HG02973 (cell line): ENCODE measurements around the gene CAPN7.
A peak's percentile ranks its signal among the peaks of the same experiment; 100 is the strongest.
"Not testable (repeated sequence)": the region's sequence is repeated elsewhere in the genome, so short reads cannot be mapped to it uniquely, and the experiment has no call there.

Source experiments
- ATAC-seq: cut with Tn5 transposase; IDR thresholded peaks from one replicate; pipeline ENCODE4 v1.9.1; 2021; ENCODE audit warnings: moderate library complexity; ENCODE audit not compliant: unreplicated experiment

Gene CAPN7

DNA sequence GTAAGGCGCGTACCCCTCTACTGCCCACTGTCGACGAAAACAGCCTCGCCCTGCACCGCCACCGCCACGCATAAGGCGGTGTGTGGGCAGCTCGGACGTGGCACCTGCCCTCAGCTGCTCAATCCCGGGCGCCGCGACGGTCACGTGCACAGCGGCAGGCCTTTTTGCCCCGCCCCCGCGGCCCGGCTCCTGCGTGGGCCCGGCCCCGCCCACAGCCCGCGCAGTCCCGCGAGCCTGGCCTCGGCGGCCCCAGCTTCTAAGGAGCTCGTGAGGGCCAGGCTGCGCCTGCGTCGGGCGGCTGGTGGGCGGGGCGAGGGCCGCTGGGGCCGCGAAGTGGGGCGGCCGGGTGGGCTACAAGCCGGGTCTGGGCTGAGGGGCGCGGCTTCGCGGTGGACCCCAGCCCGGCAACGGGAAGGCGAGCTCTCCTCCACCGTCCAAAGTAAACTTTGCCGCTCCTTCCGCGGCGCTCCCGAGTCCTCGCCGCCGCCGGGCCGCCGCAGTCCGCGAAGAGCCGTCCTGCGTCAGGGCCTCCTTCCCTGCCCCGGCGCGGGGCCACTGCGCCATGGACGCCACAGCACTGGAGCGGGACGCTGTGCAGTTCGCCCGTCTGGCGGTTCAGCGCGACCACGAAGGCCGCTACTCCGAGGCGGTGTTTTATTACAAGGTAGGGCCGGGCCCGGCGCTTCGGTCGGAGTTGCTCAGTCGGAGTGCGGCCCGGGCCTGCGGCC, at the start of gene CAPN7:
Gene CAPN7, plus strand, starts transcription at position 313 of the 728 bp plus-strand sequence. Its CDS starts 250 bp downstream, at position 563.
- peak; percentile 84 for ATAC-seq

DNA sequence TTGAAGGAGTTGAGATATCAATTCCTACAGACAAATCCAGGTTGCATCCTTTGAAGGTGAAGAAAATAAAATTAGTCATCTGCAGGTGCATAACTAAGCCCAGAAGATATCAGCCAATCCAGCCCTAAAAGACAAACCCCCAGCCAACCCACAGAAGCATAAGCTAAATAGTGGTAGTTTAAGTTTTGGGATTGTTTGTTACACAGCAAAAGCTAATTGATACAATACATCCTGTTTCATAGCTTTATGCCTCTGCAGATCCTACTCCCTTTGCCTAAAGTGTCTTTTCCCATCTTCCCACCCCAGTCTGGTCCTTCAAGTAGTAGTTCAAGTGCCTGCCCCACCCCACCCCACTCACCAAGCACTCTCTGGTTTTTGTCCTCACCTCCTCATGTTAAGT, 48.6 kb upstream of the CAPN7 start:
- ATAC-seq: no peak

DNA sequence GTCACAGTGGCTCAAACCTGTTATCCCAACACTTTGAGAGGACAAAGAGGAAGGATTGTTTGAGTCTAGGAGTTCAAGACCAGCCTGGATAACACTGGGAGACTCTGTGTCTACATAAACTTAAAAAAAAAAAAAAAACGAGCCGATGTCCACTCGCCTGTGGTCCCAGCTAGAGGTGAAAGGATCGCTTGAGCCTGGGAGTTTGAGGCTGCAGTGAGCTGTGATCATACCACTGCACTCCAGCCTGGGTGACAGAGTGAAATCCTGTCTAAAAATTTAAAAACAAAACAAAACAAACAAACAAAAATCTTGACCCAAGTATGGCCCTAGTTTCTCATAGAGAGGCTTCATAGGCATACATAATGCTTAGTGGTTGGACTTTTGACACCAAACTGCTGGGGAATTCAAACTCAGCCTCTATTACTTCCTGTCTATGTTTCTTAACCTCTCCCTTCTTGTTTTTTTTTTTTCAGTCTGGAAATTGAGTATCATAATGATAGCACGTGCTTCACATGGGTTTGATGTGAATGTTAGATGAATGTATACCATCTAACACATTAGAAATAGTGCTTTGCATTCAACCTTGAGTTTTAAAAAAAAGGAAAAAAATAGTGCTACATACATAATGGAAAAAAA, 46.4 kb upstream of the CAPN7 start:
- no peak for ATAC-seq

DNA sequence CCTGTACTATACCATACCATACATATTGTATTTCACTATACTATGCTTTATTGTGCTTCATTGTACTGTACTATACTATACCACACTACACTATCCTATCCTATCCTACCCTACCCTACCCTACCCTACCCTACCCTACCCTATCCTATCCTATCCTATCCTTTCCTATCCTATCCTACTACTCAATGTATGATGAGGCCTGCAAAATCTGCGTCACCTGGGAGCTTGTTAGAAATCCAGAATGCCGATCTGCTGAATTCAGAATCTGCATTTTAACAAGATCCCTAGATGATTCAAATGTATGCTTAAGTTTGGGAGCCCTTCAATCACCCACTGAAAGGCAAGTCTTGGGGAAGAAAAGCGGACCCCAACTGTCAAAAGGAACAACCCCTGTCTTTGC, 45.4 kb upstream of the CAPN7 start:
- ATAC-seq: no peak

DNA sequence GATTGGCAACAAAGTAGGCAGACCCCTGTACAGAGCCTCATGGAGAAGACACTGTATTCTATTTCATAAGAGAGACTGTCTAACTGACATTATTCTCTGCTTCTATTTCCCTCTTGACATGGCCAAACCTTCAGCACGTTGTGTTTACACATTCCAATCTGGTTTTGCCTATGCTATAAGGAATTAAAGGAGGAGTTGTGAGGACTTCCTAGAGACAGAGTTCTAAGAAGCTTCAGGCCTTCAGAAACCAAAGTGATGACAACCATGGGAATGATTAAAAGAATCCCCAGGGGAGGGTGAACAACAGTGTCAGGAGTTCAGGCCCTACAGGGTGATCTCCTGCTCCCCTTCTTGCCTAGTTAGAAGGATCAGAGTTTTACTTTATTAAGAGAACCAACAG, 44.9 kb upstream of the CAPN7 start:
- ATAC-seq: no peak

DNA sequence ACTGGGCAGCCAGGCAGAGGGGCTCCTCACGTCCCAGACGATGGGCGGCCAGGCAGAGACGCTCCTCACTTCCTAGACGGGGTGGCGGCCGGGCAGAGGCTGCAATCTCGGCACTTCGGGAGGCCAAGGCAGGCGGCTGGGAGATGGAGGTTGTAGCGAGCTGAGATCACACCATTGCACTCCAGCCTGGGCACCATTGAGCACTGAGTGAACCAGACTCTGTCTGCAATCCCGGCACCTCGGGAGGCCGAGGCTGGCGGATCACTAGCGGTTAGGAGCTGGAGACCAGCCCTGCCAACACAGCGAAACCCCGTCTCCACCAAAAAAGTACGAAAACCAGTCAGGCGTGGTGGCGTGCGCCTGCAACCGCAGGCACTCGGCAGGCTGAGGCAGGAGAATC, 42.4 kb upstream of the CAPN7 start:
- ATAC-seq: not testable (repeated sequence)

DNA sequence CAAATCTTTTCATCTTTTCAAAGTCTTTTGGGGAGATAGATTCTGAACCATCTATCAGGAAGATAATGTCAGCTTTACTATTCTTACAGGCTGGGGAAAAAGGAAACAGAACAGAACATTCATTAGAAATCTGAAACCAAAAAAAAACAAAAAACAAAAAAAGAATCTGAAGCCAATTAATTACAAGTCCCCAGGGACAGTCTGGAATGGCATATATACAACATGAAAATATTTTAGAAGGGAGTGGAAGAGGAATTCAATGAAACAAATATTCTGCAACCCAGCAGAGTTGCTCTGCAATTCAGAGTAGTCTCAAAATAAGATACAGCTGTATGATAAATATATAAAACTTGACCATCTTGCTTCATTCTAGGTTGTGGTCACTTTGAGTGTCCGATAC, 41.7 kb upstream of the CAPN7 start:
- no peak for ATAC-seq

DNA sequence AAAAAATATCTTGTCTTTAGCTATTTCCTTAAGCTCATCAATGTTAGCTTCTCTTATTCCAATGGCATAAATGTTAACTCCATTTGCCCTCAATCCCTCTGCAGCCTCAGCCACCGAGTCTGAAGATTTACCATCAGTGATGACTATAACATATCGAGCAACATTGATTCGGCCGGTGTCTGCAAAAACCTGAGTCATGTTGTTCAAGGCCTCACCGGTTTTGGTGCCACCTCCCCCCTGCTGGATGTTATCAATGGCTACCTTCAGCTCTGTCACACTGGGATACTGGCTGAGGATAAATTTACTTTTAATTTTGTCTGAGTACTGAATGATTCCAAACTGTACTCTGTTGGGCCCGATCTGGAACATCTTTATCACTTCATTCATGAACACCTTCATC, 41.0 kb upstream of the CAPN7 start:
- ATAC-seq: no peak

DNA sequence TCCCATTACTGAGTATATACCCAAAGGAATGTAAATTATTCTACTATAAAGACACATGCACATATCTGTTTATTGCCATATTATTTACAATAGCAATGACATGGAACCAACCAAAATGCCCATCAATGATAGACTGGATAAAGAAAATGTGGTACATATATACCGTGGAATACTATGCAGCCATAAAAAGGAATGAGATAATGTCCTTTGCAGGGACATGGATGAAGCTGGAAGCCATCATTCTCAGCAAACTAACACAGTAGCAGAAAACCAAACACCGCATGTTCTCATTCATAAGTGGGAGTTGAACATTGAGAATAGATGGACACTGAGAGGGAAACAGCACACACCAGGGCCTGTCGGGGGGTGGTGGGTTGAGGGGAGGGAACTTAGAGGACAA, 39.7 kb upstream of the CAPN7 start:
- ATAC-seq: not testable (repeated sequence)

DNA sequence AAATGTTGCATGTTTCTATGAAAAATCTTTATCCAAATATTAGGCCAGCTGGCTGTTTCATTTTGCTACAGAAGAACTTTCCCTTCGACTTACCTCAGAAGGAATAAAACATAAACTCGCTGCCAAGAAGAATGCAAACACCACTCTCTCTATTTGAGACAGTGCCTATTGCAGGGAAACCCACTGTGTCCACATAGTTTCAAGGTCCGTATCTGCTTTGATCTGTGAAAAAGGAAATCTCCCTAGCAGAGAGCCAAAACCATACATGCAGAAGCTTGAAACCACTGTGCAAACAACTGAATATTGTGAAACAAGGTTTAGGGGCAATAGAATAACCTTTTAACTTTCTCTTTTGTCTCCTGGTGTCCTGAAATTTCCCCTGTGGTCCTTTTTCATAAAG, 35.0 kb upstream of the CAPN7 start:
- ATAC-seq: peak; percentile 71

DNA sequence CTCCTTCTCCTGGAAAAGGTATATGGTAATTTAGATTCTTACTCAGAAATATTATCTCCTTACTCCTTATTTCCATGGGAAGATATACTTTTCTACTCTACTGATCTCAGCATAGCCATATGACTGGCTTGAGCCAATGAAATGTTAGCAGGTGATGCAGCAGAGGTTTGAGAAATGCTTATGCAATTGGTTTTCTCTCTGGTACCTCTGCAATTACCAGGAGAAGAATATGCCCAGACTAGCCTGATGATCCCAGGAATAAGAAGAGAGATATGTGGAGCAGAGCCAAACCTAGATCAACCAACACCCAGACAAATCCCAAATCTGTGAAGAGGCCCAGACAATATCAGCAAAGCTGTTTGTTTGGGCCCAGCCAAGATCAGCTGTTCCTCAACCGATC, 33.2 kb upstream of the CAPN7 start:
- no peak for ATAC-seq

DNA sequence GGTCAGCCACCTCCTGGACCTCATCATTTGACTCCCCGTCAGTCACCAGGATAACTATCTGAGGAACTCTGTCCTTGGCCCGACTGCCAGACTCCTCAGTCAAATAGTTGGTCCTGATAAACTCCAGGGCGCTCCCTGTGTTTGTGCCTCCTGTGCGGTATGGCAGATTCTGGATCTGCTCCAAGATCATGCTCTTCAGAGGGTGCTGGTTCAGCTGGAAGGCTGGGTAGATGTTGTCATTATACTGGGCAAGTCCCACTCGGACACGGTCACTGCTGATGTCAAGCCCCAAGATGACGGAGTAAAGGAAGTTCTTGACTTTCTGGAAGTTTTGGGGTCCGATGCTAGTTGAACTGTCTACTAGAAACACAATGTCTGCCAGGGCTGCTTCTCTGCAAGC, 31.1 kb upstream of the CAPN7 start:
- ATAC-seq: no peak

DNA sequence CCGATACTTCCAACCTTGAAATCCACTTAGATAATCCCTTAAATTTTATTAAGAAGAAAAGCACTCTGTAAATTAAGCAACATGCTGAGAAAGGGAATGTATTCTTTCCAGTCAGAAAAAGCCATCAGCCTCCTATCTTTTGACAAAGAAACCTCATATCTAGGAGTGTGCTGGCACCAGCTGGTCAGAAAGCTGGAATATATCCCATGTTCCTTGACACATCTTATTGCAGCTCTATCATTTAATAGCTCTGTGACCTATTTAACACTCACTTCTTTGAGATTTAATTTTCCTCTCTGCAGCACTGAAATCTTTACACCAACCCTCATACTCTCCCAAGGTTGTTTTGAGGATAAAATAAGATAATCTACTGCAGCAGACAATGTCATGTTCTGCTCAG, 30.4 kb upstream of the CAPN7 start:
- no peak for ATAC-seq

DNA sequence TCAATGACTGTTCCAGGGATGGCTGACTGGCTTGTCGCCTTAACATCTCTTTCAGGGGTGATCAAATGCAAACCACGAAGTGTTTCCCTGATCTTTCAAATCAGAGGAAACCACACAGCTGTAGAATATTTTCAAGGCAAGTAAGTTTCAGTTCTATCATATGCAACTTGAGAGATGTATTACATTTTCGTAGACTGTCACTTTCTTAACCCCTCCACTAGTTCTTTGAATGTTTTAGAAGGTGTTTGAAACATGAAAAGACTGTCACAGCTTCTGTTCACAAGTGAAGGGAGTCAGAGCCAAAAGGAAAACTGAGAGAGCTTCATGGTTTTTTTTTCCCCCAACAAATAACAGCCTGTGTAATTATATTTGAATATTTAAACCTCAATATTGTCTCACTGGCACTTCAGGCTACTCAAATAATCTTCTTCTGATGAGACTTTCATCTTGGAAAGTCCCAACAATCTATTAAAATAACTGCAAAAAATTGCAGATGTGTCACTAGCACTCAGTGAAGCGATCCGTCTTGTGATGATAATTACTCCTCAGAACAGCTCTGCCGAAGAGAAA, 25.9 kb upstream of the CAPN7 start:
- ATAC-seq: peak; percentile 62

DNA sequence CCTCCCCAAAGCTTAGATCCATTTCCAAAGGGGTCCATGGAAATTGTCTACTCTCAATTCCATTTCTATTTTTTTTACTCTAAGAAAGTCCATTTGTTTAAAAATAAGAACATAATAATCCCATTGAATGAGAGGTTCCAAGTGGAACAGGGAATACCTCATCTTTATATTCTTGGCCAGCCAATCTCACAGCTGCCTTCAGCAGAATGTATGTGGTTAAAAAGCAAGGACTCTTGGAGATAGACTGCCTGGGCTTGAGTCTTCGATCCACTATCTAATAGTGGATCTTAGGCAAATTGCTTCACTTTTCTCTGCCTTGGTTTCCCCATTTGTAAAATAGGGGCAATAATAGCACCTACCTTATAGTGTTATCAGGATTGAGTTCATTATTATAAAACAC, 24.5 kb upstream of the CAPN7 start:
- ATAC-seq: no peak

DNA sequence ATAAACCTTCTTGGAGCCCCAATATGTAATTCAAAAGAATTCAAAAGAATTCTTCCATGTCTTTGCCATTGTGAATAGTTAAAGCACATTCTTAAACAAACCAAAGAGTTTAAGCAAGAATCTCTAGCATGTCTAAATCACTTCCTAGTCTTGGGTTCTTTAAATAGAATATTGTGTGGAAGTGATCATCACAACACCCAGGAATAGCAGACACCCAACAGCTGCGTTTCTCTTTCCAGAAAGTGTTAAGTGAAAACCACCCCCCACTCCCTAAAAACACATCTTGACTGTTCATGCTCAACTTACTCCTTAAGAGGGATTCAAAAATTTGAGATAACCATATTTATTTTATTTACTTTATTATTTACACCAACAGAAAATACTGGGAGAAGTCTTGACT, 24.1 kb upstream of the CAPN7 start:
- no peak for ATAC-seq

DNA sequence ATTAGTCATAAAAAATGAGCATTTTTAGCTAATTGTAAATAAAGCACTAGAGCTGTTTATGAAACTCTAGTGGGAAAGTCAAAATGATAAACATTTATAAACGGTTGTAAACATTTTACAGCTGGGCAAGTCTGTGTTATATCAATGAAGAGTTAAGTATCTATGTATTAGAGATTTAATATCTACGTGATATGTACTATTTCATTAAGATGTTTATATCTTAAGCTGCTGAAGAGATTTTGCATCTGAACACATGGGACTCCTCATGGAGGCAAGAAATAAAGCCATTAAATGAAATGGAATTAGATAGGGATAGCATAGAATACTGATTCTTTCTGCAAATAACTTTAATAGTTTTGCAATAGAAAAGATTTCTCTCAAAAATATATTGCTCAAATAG, 23.0 kb upstream of the CAPN7 start:
- no peak for ATAC-seq

DNA sequence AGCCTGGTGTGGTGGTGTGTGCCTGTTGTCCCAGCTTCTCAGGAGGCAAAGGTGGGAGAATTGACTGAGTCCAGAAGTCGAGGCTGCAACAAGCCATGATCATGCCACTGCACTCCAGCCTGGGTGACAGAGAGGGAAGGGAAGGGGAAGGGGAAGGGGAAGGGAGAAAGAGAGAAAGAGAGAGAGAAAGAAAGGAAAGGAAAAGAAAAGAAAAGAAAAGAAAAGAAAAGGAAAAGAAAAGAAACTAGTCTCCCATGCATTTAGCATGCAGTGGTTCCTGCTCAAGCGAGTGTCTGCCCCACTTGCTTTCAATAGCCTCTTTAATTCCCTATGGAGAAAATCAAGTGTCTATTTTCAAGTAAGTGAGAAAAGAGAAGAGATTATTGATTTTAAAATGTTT, 20.6 kb upstream of the CAPN7 start:
- no peak for ATAC-seq

DNA sequence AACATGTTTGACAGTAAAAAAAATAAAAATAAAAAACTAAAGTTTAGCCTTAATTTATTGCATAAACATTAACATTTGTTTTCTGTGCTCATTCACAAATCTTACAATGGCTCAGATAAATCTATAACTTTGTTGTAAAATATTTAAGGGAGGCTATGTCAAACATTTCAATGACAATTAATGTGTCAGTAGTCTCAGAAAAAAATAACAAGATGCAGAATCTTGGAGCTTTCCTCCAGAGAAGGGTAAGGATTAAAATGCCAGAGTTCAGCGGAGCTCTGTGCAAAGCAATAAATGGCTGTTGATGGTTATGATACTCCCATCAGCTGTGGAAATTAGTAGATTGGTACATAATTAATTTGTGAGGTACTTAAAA, 20.0 kb upstream of the CAPN7 start:
- ATAC-seq: no peak

DNA sequence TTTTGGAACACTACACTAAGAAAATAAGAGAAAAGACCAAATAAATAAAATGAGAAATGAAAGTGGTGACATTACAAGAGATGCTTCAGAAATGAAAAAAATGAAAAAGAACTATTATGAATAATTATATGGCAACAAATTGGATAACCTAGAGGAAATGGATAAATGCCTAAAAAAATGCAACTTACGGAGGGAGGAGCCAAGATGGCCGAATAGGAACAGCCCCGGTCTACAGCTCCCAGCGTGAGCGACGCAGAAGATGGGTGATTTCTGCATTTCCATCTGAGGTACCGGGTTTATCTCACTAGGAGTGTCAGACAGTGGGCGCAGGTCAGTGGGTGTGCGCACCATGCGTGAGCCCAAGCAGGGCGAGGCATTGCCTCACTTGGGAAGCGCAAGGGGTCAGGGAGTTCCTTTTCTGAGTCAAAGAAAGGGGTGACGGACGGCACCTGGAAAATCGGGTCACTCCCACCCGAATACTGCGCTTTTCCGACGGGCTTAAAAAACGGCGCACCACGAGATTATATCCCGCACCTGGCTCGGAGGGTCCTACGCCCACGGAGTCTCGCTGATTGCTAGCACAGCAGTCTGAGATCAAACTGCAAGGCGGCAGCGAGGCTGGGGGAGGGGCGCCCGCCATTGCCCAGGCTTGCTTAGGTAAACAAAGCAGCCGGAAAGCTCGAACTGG, 19.4 kb upstream of the CAPN7 start:
- not testable (repeated sequence) for ATAC-seq

DNA sequence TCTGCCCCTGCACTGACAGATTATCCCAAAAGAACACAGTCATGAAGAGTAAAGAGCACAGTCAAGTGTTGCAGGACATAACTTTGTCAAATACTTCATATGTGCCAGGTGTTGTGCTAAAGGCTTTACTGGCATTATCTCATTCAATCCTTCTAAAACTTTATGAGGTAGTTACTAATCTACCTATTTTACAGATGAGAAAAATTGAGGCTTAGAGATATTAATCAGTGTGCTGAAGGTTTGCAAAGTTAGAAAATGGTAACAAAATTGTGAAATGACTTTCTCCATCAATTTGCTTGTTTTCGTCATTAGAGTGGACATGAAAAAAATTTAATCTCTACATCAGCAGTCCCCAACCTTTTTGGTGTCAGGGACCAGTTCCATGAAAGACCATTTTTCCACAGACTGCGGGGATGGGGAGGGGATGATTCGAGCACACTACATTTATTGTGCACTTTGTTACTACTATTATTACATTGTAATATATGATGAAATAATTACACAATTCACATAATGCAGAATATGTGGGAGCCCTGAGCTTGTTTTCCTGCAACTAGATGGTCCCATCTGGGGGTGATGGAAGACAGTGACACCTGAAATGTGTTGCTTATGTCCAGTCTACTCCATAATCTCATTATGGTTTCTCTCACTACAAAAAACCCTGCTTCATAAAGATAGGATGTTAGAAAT, 8.6 kb upstream of the CAPN7 start:
- no peak for ATAC-seq
